ENCODE data around the gene NUP107. TPM values are rescaled to one million over a fixed set of nuclear protein-coding genes. Genes with fewer than 3 reads are reported as not detected.

NUP107 gene
- total RNA-seq, 1 experiment from 2014 or later = 106 TPM

DNA sequence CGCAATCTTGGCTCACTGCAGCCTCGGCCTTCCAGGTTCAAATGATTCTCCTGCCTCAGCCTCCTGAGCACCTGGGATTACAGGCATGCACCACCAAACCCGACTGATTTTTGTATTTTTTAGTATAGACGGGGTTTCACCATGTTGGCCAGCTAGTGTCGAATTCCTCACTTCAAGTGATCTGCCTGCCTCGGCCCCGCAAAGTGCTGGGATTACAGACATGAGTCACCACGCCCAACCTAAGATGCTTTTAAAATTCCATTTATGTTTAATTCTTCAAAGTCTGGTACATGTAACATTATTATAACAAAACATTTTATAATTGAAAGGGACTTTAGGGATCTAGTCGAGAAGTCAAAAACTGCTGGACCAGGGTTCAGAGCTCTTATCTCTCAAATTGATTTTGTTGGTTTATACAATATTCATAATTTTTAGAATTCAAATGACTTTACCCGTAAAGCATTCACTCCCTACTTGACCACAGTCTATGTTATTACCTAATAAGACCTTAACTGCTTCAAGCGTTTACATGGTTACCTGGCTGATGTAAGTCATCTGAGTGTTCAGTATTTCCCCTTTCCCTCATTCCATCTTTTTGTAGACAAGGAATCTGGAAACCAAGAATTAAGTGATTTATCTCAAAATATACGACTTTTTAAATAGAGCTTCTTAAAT, 47.9 kb upstream of the NUP107 start:
- H3K9me3 ChIP-seq (ENCODE audit: low read length) = no peaks in the 10 kb centered on the region
- ATAC-seq (no peak), DNase-seq (no peak)
- no peaks in the 10 kb centered on the region for H3K36me3 ChIP-seq (ENCODE audit: low read depth, low read length)
- H3K79me2 ChIP-seq (ENCODE audit: low read length) = peaks cover 96% of the 10 kb centered on the region
- CTCF ChIA-PET = no interaction called here
- intact Hi-C loops (cut with micrococcal nuclease) = no loop called here
- H4K20me1 ChIP-seq (ENCODE audit: low read length) = peaks cover 7% of the 10 kb centered on the region
- no peak overlapping the region for H2AFZ ChIP-seq (ENCODE audit: low read length)
- H3K4me2 ChIP-seq (ENCODE audit: low read length) = no peak overlapping the region
- no peak overlapping the region for H3K4me3 ChIP-seq (ENCODE audit: low read length)
- TF ChIP-seq, protein P1, sequence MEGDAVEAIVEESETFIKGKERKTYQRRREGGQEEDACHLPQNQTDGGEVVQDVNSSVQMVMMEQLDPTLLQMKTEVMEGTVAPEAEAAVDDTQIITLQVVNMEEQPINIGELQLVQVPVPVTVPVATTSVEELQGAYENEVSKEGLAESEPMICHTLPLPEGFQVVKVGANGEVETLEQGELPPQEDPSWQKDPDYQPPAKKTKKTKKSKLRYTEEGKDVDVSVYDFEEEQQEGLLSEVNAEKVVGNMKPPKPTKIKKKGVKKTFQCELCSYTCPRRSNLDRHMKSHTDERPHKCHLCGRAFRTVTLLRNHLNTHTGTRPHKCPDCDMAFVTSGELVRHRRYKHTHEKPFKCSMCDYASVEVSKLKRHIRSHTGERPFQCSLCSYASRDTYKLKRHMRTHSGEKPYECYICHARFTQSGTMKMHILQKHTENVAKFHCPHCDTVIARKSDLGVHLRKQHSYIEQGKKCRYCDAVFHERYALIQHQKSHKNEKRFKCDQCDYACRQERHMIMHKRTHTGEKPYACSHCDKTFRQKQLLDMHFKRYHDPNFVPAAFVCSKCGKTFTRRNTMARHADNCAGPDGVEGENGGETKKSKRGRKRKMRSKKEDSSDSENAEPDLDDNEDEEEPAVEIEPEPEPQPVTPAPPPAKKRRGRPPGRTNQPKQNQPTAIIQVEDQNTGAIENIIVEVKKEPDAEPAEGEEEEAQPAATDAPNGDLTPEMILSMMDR (conservative IDR thresholded peaks at IDR 0.05; ENCODE audit: low read depth, low read length) = no peak
- H3K27me3 ChIP-seq (ENCODE audit: low read length) = no peaks in the 10 kb centered on the region
- BruUV-seq (replicated peaks) = no TSS peak
- H3K9me2 ChIP-seq (replicated peaks; ENCODE audit: low read length) = no peaks in the 10 kb centered on the region
- no peak overlapping the region for H3K27ac ChIP-seq (ENCODE audit: low read length)
- H3K4me1 ChIP-seq (ENCODE audit: insufficient read depth, low read length) = no peaks in the 10 kb centered on the region
- H3F3A ChIP-seq (ENCODE audit: low read length, unreplicated experiment) = no peaks in the 10 kb centered on the region
- POLR2A ChIA-PET (ENCODE audit: unreplicated experiment) = no interaction called here
- no peak overlapping the region for H3K9ac ChIP-seq (ENCODE audit: low read length)

DNA sequence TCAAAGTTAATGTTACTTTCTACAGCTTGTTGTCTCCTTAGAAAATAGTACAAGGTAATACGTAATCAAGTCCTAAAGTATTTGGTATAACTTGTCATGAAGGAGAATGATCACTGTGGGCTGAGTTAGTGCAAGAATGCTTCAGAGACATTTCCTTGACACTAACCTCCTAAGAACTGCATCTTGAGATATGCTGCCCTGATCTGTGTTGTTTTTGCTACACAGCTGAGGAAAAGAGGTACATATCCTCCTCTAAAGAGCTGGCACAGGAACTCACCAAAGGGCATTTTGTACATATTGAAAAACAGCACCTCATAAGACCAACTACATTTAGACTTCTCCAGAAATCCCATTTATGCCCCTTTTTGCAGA, 47.4 kb upstream of the NUP107 start:
- no peak overlapping the region for H3K4me3 ChIP-seq (ENCODE audit: low read length)
- H3K27ac ChIP-seq (ENCODE audit: low read length) = no peak overlapping the region
- intact Hi-C loops (cut with micrococcal nuclease) = no loop called here
- no TSS peak for BruUV-seq (replicated peaks)
- ATAC-seq = no peak
- H3F3A ChIP-seq (ENCODE audit: low read length, unreplicated experiment) = no peaks in the 10 kb centered on the region
- H3K9me2 ChIP-seq (replicated peaks; ENCODE audit: low read length) = no peaks in the 10 kb centered on the region
- H3K9me3 ChIP-seq (ENCODE audit: low read length) = no peaks in the 10 kb centered on the region
- ChIA-PET POLR2A (ENCODE audit: unreplicated experiment) (no interaction called here), CTCF (no interaction called here)
- no peak overlapping the region for H2AFZ ChIP-seq (ENCODE audit: low read length)
- H3K4me1 ChIP-seq (ENCODE audit: insufficient read depth, low read length) = no peaks in the 10 kb centered on the region
- TF ChIP-seq EZH2 (IDR thresholded peaks at IDR 0.05; ENCODE audit: low read length, unreplicated experiment) (no peak), EZH2phosphoT487 (IDR thresholded peaks at IDR 0.05; ENCODE audit: borderline replicate concordance, low read length) (no peak)
- TF ChIP-seq, protein P1 (conservative IDR thresholded peaks at IDR 0.05; ENCODE audit: low read depth, low read length) = no peak
- peaks cover 94% of the 10 kb centered on the region for H3K79me2 ChIP-seq (ENCODE audit: low read length)
- H3K36me3 ChIP-seq (ENCODE audit: low read depth, low read length) = no peaks in the 10 kb centered on the region
- peaks cover 7% of the 10 kb centered on the region for H4K20me1 ChIP-seq (ENCODE audit: low read length)
- no peak for DNase-seq
- H3K9ac ChIP-seq (ENCODE audit: low read length) = no peak overlapping the region
- H3K27me3 ChIP-seq (ENCODE audit: low read length) = no peaks in the 10 kb centered on the region
- no peak overlapping the region for H3K4me2 ChIP-seq (ENCODE audit: low read length)

DNA sequence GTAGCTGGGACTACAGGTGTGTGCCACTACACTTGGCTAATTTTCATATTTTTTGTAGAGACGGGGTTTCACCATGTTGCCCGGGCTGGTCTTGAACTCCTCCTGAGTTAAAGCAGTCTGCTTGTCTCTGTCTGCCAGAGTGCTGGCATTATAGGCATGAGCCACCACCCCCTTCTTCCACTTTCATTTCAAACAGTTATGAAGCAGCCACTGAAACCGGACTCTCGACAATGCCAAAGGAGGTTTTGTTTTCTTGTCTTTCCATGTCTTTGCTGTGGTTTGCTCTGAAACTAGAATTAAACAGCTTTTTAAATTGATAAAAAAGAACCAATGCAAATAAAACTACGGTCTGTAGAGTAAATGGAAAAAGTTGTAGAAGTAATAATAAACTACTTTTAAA, 45.6 kb upstream of the NUP107 start:
- DNase-seq (no peak), ATAC-seq (no peak)
- H3K36me3 ChIP-seq (ENCODE audit: low read depth, low read length) = no peaks in the 10 kb centered on the region
- H2AFZ ChIP-seq (ENCODE audit: low read length) = no peak overlapping the region
- TF ChIP-seq EZH2 (IDR thresholded peaks at IDR 0.05; ENCODE audit: low read length, unreplicated experiment) (no peak), EZH2phosphoT487 (IDR thresholded peaks at IDR 0.05; ENCODE audit: borderline replicate concordance, low read length) (no peak)
- TF ChIP-seq, protein P1 (conservative IDR thresholded peaks at IDR 0.05; ENCODE audit: low read depth, low read length) = no peak
- no peak overlapping the region for H3K4me3 ChIP-seq (ENCODE audit: low read length)
- no peak overlapping the region for H3K27ac ChIP-seq (ENCODE audit: low read length)
- H4K20me1 ChIP-seq (ENCODE audit: low read length) = peaks cover 13% of the 10 kb centered on the region
- no peaks in the 10 kb centered on the region for H3F3A ChIP-seq (ENCODE audit: low read length, unreplicated experiment)
- no peaks in the 10 kb centered on the region for H3K9me3 ChIP-seq (ENCODE audit: low read length)
- H3K9ac ChIP-seq (ENCODE audit: low read length) = no peak overlapping the region
- BruUV-seq (replicated peaks) = no TSS peak
- no peak overlapping the region for H3K4me2 ChIP-seq (ENCODE audit: low read length)
- ChIA-PET CTCF (no interaction called here), POLR2A (ENCODE audit: unreplicated experiment) (no interaction called here)
- no peaks in the 10 kb centered on the region for H3K4me1 ChIP-seq (ENCODE audit: insufficient read depth, low read length)
- H3K9me2 ChIP-seq (replicated peaks; ENCODE audit: low read length) = no peaks in the 10 kb centered on the region
- no peaks in the 10 kb centered on the region for H3K27me3 ChIP-seq (ENCODE audit: low read length)
- intact Hi-C loops (cut with micrococcal nuclease) = no loop called here
- H3K79me2 ChIP-seq (ENCODE audit: low read length) = peaks cover 93% of the 10 kb centered on the region

All from PC-3 (cell line).